ENCODE results near the gene GPR31. TPM values are rescaled to one million over a fixed set of nuclear protein-coding genes. Genes with fewer than 3 reads are reported as not detected.

GPR31 gene
- total RNA-seq, 2 donors from 2014 or later = not detected

- H3K4me1 ChIP-seq (ENCODE audit: control insufficient read depth, insufficient read depth, low read length) = peaks cover 3% of the 10 kb centered on the region
- Mint-ChIP-seq H3K27ac (no peak overlapping the region), H3K27me3 (ENCODE audit: insufficient read depth) (no peaks in the 10 kb centered on the region), H3K4me3 (no peak overlapping the region), H3K4me1 (peaks cover 25% of the 10 kb centered on the region), H3K36me3 (ENCODE audit: low read depth) (no peaks in the 10 kb centered on the region), H3K9me3 (no peaks in the 10 kb centered on the region)
- H3K36me3 ChIP-seq (ENCODE audit: control insufficient read depth, insufficient read depth, low read length) = no peaks in the 10 kb centered on the region
- no peak for TF ChIP-seq CTCF (conservative IDR thresholded peaks at IDR 0.05)
- no peak overlapping the region for H3K4me3 ChIP-seq (ENCODE audit: low read length)
- H3K27ac ChIP-seq (ENCODE audit: low read depth, low read length) = no peak overlapping the region
- H3K9me3 ChIP-seq (ENCODE audit: control insufficient read depth, low read length) = no peaks in the 10 kb centered on the region
- 89% methylated on average over 9 to 13 of the region's 13 CpGs for WGBS, 2 experiments (ENCODE audit: insufficient coverage in 1 of 2, insufficient read length in 1 of 2)
- DNase-seq = no peak
- no peaks in the 10 kb centered on the region for H3K27me3 ChIP-seq (ENCODE audit: control insufficient read depth, insufficient read depth, low read length, poor library complexity, severe bottlenecking)
- no peak overlapping the region for H3K9ac ChIP-seq (ENCODE audit: extremely low read depth, low read length, poor library complexity, severe bottlenecking)
Measured at GRCh38 chr6:167136376-167136775, 21.4 kb downstream of the GPR31 start.

GRCh38 chr6:167134448-167135328 is 23.1 kb downstream of the GPR31 start:
- no peaks in the 10 kb centered on the region for H3K36me3 ChIP-seq (ENCODE audit: control insufficient read depth, insufficient read depth, low read length)
- H3K4me1 ChIP-seq (ENCODE audit: control insufficient read depth, insufficient read depth, low read length) = no peaks in the 10 kb centered on the region
- no peak for TF ChIP-seq CTCF (conservative IDR thresholded peaks at IDR 0.05)
- 92% methylated on average over 16 to 23 of the region's 23 CpGs for WGBS, 2 experiments (ENCODE audit: insufficient coverage in 1 of 2, insufficient read length in 1 of 2)
- Mint-ChIP-seq H3K27ac (peak overlapping the region; percentile 72), H3K4me1 (peaks cover 14% of the 10 kb centered on the region), H3K36me3 (ENCODE audit: low read depth) (no peaks in the 10 kb centered on the region), H3K9me3 (no peaks in the 10 kb centered on the region), H3K4me3 (no peak overlapping the region), H3K27me3 (ENCODE audit: insufficient read depth) (no peaks in the 10 kb centered on the region)
- H3K9me3 ChIP-seq (ENCODE audit: control insufficient read depth, low read length) = no peaks in the 10 kb centered on the region
- DNase-seq = peak; percentile 65
- H3K4me3 ChIP-seq (ENCODE audit: low read length) = no peak overlapping the region
- H3K9ac ChIP-seq (ENCODE audit: extremely low read depth, low read length, poor library complexity, severe bottlenecking) = no peak overlapping the region
- no peaks in the 10 kb centered on the region for H3K27me3 ChIP-seq (ENCODE audit: control insufficient read depth, insufficient read depth, low read length, poor library complexity, severe bottlenecking)
- H3K27ac ChIP-seq (ENCODE audit: low read depth, low read length) = no peak overlapping the region

GRCh38 chr6:167130712-167131684 is 26.8 kb downstream of the GPR31 start:
- no peak overlapping the region for H3K27ac ChIP-seq (ENCODE audit: low read depth, low read length)
- no peak for DNase-seq
- no peaks in the 10 kb centered on the region for H3K27me3 ChIP-seq (ENCODE audit: control insufficient read depth, insufficient read depth, low read length, poor library complexity, severe bottlenecking)
- no peak for TF ChIP-seq CTCF (conservative IDR thresholded peaks at IDR 0.05)
- no peak overlapping the region for H3K4me3 Mint-ChIP-seq
- H3K27me3 Mint-ChIP-seq (ENCODE audit: insufficient read depth) = no peaks in the 10 kb centered on the region
- H3K27ac Mint-ChIP-seq = no peak overlapping the region
- H3K9ac ChIP-seq (ENCODE audit: extremely low read depth, low read length, poor library complexity, severe bottlenecking) = no peak overlapping the region
- no peaks in the 10 kb centered on the region for H3K36me3 Mint-ChIP-seq (ENCODE audit: low read depth)
- peaks cover 14% of the 10 kb centered on the region for H3K4me1 Mint-ChIP-seq
- H3K36me3 ChIP-seq (ENCODE audit: control insufficient read depth, insufficient read depth, low read length) = no peaks in the 10 kb centered on the region
- H3K4me3 ChIP-seq (ENCODE audit: low read length) = no peak overlapping the region
- H3K9me3 Mint-ChIP-seq = no peaks in the 10 kb centered on the region
- no peaks in the 10 kb centered on the region for H3K4me1 ChIP-seq (ENCODE audit: control insufficient read depth, insufficient read depth, low read length)
- H3K9me3 ChIP-seq (ENCODE audit: control insufficient read depth, low read length) = no peaks in the 10 kb centered on the region
- WGBS, 2 experiments (ENCODE audit: insufficient coverage in 1 of 2, insufficient read length in 1 of 2) = 95 to 98% methylated on average over 14 to 32 of the region's 33 CpGs

Data from endodermal cell (in vitro differentiated cells).